ENCODE measurements around the gene PRKCG.

The PRKCG gene

GRCh38 chr19:53871454-53871853, 10.5 kb upstream of the PRKCG start:
- in situ Hi-C loops (cut with HindIII; ENCODE audit: low sequenced_read_pairs) = no loop called here

- in situ Hi-C loops (cut with HindIII; ENCODE audit: low sequenced_read_pairs) = no loop called here
These were observed 9.2 kb upstream of the PRKCG start for GRCh38 chr19:53872762-53873161.

- in situ Hi-C loops (cut with HindIII; ENCODE audit: low sequenced_read_pairs) = no loop called here
These were observed 8.0 kb upstream of the PRKCG start for GRCh38 chr19:53873773-53874605.

GRCh38 chr19:53874606-53874990, 7.4 kb upstream of the PRKCG start:
- in situ Hi-C loops (cut with HindIII; ENCODE audit: low sequenced_read_pairs) = no loop called here

- in situ Hi-C loops (cut with HindIII; ENCODE audit: low sequenced_read_pairs) = no loop called here
These were observed 6.2 kb upstream of the PRKCG start for GRCh38 chr19:53875602-53876325.

- in situ Hi-C loops (cut with HindIII; ENCODE audit: low sequenced_read_pairs) = no loop called here
These were observed 5.3 kb upstream of the PRKCG start for GRCh38 chr19:53876651-53877224.

GRCh38 chr19:53877361-53877766, 4.6 kb upstream of the PRKCG start:
- in situ Hi-C loops (cut with HindIII; ENCODE audit: low sequenced_read_pairs) = no loop called here

GRCh38 chr19:53878776-53879139, 3.2 kb upstream of the PRKCG start:
- in situ Hi-C loops (cut with HindIII; ENCODE audit: low sequenced_read_pairs) = no loop called here

GRCh38 chr19:53879140-53880081, 2.6 kb upstream of the PRKCG start:
- in situ Hi-C loops (cut with HindIII; ENCODE audit: low sequenced_read_pairs) = no loop called here

GRCh38 chr19:53880711-53881481, 1.1 kb upstream of the PRKCG start:
- in situ Hi-C loops (cut with HindIII; ENCODE audit: low sequenced_read_pairs) = no loop called here

GRCh38 chr19:53882391-53883050, 524 bp downstream of the PRKCG start:
- in situ Hi-C loops (cut with HindIII; ENCODE audit: low sequenced_read_pairs) = no loop called here

GRCh38 chr19:53883231-53883661, 1.2 kb downstream of the PRKCG start:
- in situ Hi-C loops (cut with HindIII; ENCODE audit: low sequenced_read_pairs) = no loop called here

- in situ Hi-C loops (cut with HindIII; ENCODE audit: low sequenced_read_pairs) = no loop called here
These were observed 1.7 kb downstream of the PRKCG start for GRCh38 chr19:53883741-53884140.

GRCh38 chr19:53884256-53884655, 2.3 kb downstream of the PRKCG start:
- in situ Hi-C loops (cut with HindIII; ENCODE audit: low sequenced_read_pairs) = no loop called here

GRCh38 chr19:53885036-53885435, 3.0 kb downstream of the PRKCG start:
- in situ Hi-C loops (cut with HindIII; ENCODE audit: low sequenced_read_pairs) = no loop called here

- in situ Hi-C loops (cut with HindIII; ENCODE audit: low sequenced_read_pairs) = loop anchor here (10.0 kb wide), 1 partner anchor 98 kb away; no protein-coding TSS in a partner anchor
These were observed 10.4 kb downstream of the PRKCG start for GRCh38 chr19:53892301-53892980.

GRCh38 chr19:53892981-53893325, 11.0 kb downstream of the PRKCG start:
- in situ Hi-C loops (cut with HindIII; ENCODE audit: low sequenced_read_pairs) = loop anchor here (10.0 kb wide), 1 partner anchor 98 kb away; no protein-coding TSS in a partner anchor

- in situ Hi-C loops (cut with HindIII; ENCODE audit: low sequenced_read_pairs) = loop anchor here (10.0 kb wide), 1 partner anchor 100 kb away; no protein-coding TSS in a partner anchor
These were observed 12.7 kb downstream of the PRKCG start for GRCh38 chr19:53894707-53895106.

GRCh38 chr19:53896682-53897081, 14.7 kb downstream of the PRKCG start:
- in situ Hi-C loops (cut with HindIII; ENCODE audit: low sequenced_read_pairs) = loop anchor here (10.0 kb wide), 1 partner anchor 102 kb away; no protein-coding TSS in a partner anchor

All from endothelial cell of hepatic sinusoid (primary cell).